Measurements from ENCODE around the gene ZBTB9.

GRCh38 chr6:33414592-33415271 is 39.6 kb upstream of the ZBTB9 start:
- no peak for TF ChIP-seq EP300 (IDR thresholded peaks at IDR 0.05)
- no peak for TF ChIP-seq CTCF (IDR thresholded peaks at IDR 0.05)
- no peak for TF ChIP-seq POLR2A (IDR thresholded peaks at IDR 0.05)
